ENCODE results near the gene DSCAM. TPM values are rescaled to one million over a fixed set of nuclear protein-coding genes. Genes with fewer than 3 reads are reported as not detected.

The DSCAM gene
- polyA plus RNA-seq, 1 donor = 0.85 TPM

DNA sequence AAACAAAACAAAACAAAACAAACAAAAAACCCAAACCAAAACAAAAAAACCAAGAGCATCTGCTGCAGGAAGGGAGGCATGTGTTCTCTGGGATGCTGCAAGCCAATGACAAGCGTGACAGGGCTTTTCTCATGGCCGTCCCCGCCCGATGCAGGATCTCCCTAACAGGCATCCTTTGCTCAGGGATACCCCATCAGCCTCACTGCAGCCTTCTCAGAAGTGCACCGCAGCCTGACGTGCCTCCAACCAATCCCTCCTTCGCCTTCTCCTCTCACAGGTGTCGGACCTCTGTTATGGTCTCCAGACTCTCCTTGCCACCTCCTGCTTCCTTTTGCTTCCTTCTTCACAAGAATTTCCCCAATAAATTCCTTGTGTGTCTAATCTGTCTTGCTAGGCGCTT, 832.6 kb downstream of the DSCAM start:
- no peak for DNase-seq
- no peaks in the 10 kb centered on the region for H3K4me1 ChIP-seq (ENCODE audit: control insufficient read depth, insufficient read depth, low read length)
- no peak overlapping the region for H3K4me3 ChIP-seq (ENCODE audit: low read length)
- no peaks in the 10 kb centered on the region for H3K36me3 ChIP-seq (ENCODE audit: control insufficient read depth, insufficient read depth, low read length)
- no peak overlapping the region for H3K27ac ChIP-seq (ENCODE audit: low read length)
- no peaks in the 10 kb centered on the region for H3K9me3 ChIP-seq (ENCODE audit: control insufficient read depth, low read depth, low read length)
- H3K27me3 ChIP-seq (ENCODE audit: control insufficient read depth, insufficient read depth, low read length) = no peaks in the 10 kb centered on the region
- WGBS (ENCODE audit: insufficient coverage, low lambda C conversion rate) = 87% methylated on average over 4 of the region's 9 CpGs

DNA sequence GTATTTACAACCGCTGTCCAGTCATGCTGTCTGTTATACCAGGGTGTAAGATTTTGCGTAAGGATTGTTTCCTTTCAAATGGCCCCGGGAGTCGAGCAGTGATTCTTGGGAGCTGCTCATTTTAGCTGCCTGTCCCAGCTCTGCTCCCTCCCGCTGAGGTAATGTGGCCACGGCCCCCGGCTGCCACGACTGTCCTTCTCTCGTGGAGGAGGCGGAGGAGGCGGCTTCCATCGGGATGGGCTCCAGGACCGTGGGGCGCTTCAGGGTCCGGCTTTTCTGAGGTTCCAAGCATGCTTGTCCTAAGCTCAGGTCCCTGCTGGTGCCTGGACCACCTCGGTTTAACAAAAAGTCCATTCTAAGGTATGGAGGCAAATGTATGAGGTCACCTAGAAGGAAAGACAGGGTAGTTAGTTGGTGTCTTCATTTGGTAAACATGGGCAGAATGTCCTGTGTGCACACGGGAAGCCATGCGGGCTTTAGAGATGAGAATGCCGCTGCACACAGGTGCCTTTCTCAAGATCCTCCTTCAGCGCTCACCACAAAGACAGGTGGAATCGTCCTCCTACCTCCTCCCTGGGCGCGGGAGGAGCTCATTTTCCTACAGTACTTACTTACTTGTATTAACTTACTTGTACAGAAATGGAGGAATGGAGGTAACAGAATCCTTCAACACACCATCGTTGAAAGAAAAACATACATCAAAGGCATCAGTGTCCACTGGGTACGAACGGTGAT, 833.8 kb downstream of the DSCAM start:
- no peak for DNase-seq
- H3K4me3 ChIP-seq (ENCODE audit: low read length) = no peak overlapping the region

DNA sequence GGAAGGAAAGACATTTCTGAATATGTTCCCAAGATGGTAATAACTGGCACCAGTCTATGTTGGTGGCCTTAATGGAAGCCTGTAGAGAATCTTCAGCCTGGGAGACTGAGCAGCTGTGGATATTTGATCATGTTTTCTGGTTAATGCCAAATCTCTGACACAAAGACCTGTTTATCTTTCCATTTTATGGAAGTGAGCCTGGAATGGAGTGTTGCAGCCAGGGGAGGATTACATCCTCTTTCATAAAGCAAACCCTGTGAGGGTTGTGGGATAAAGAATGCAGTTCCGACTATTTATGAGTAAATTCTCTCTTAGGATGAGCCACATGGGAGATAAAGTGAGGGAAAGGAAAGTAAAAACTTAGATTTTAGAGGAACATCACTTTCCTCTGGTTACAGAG, 835.6 kb downstream of the DSCAM start:
- H3K27ac ChIP-seq (ENCODE audit: low read length) = no peak overlapping the region
- H3K27me3 ChIP-seq (ENCODE audit: control insufficient read depth, insufficient read depth, low read length) = no peaks in the 10 kb centered on the region
- no CpG with 5 or more reads among the region's 1 CpG for WGBS (ENCODE audit: insufficient coverage, low lambda C conversion rate)
- DNase-seq = no peak
- H3K4me3 ChIP-seq (ENCODE audit: low read length) = no peak overlapping the region
- H3K9me3 ChIP-seq (ENCODE audit: control insufficient read depth, low read depth, low read length) = no peaks in the 10 kb centered on the region
- no peaks in the 10 kb centered on the region for H3K36me3 ChIP-seq (ENCODE audit: control insufficient read depth, insufficient read depth, low read length)
- H3K4me1 ChIP-seq (ENCODE audit: control insufficient read depth, insufficient read depth, low read length) = no peaks in the 10 kb centered on the region

More for the DNA sequence above, 833.8 kb downstream of the DSCAM start:
- WGBS (ENCODE audit: insufficient coverage, low lambda C conversion rate) = no CpG with 5 or more reads among the region's 26 CpGs
- Histone ChIP-seq H3K27ac (ENCODE audit: low read length) (no peak overlapping the region), H3K36me3 (ENCODE audit: control insufficient read depth, insufficient read depth, low read length) (no peaks in the 10 kb centered on the region), H3K27me3 (ENCODE audit: control insufficient read depth, insufficient read depth, low read length) (no peaks in the 10 kb centered on the region), H3K9me3 (ENCODE audit: control insufficient read depth, low read depth, low read length) (no peaks in the 10 kb centered on the region), H3K4me1 (ENCODE audit: control insufficient read depth, insufficient read depth, low read length) (no peaks in the 10 kb centered on the region)

DNA sequence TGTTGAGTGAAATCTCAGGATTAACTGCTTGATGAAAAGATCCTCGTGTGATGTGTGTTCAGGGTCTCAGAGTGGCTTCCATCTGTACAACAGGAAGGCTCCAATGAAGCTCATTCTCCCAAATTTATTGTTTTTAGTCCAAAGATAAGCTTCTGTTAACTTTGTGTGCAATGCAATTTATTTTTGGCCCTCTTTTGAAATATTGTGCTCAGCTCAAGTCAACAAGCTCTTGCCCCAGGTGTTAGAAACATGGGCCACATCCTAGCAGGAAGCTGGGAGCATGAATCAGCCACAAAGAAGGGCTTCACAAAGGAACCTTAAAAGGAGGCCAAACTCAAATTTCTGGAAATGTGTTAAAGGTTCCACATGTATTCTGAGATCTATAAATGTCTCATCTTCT, 844.0 kb downstream of the DSCAM start:
- H3K36me3 ChIP-seq (ENCODE audit: control insufficient read depth, insufficient read depth, low read length) = no peaks in the 10 kb centered on the region
- DNase-seq = no peak
- no peaks in the 10 kb centered on the region for H3K27me3 ChIP-seq (ENCODE audit: control insufficient read depth, insufficient read depth, low read length)
- no peaks in the 10 kb centered on the region for H3K4me1 ChIP-seq (ENCODE audit: control insufficient read depth, insufficient read depth, low read length)
- WGBS (ENCODE audit: insufficient coverage, low lambda C conversion rate) = no CpG with 5 or more reads among the region's 1 CpG
- no peak overlapping the region for H3K4me3 ChIP-seq (ENCODE audit: low read length)
- H3K9me3 ChIP-seq (ENCODE audit: control insufficient read depth, low read depth, low read length) = no peaks in the 10 kb centered on the region
- H3K27ac ChIP-seq (ENCODE audit: low read length) = no peak overlapping the region

DNA sequence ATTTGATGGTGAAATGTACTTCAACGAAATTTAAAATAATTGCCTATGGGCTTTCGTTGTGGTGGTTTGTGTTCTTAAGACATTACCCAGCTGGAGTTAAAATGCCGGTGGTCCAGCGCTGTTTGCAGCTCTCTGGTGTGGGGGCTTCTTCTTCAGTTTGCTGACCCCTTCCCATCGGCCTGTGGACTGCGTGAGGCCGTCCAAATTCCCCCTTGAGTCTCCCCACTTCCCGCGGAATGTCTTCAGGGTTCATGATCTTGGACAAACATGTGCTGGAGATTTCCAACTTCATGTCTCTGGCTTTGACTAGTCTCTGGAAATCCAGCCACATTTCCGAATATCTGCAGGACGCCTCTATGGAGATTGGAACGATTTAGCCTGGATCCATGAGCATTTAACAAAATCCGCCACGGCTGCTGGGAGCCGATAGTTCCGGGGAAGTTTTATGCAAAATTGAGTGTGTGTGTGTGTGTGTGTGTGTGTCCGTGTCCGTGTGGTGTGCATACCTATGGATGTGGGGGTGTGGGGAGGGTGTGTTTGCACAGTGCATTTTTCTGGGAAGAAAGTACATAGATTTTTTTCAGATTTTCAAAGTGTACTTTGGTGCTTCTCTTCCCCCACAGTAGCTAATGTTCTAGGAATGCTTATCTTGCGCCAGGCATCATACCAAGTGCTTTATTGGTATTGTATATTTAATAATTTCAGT, 862.5 kb downstream of the DSCAM start:
- Histone ChIP-seq H3K27me3 (ENCODE audit: control insufficient read depth, insufficient read depth, low read length) (no peaks in the 10 kb centered on the region), H3K4me3 (ENCODE audit: low read length) (no peak overlapping the region), H3K27ac (ENCODE audit: low read length) (no peak overlapping the region), H3K36me3 (ENCODE audit: control insufficient read depth, insufficient read depth, low read length) (no peaks in the 10 kb centered on the region), H3K9me3 (ENCODE audit: control insufficient read depth, low read depth, low read length) (no peaks in the 10 kb centered on the region), H3K4me1 (ENCODE audit: control insufficient read depth, insufficient read depth, low read length) (no peaks in the 10 kb centered on the region)
- WGBS (ENCODE audit: insufficient coverage, low lambda C conversion rate) = 100% methylated on average over 1 of the region's 19 CpGs
- DNase-seq = peak in 1 of 2 donors; percentile 7

DNA sequence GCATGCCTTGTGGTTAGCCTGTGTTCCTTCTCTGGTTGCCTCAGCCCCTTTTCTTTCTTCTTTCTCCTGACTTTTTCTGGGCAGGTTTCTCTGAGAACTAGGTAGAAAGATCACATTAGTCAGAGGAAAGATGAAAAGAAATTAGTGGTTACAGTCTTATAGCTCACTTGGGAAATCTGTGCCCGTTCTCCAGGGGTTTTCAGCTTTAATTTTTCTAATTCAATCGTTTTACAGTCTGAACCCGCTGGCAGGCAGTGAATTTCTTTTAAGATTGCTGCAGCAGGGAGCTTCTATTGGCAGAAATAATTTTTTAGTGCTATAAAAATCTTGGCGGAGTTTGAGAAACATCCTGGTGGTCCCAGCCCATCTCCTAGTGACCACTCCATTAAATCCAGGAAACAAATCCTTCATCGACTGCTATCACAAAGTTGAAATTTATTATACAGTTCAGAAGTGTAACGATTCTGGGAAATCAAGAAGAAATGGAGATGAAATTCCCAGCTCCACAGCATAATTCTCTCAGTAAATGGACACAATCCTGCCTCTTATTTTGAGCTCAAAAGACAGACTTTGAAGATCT, 866.6 kb downstream of the DSCAM start:
- no peaks in the 10 kb centered on the region for H3K36me3 ChIP-seq (ENCODE audit: control insufficient read depth, insufficient read depth, low read length)
- no peaks in the 10 kb centered on the region for H3K4me1 ChIP-seq (ENCODE audit: control insufficient read depth, insufficient read depth, low read length)
- WGBS (ENCODE audit: insufficient coverage, low lambda C conversion rate) = no CpG with 5 or more reads among the region's 6 CpGs
- no peak overlapping the region for H3K27ac ChIP-seq (ENCODE audit: low read length)
- H3K27me3 ChIP-seq (ENCODE audit: control insufficient read depth, insufficient read depth, low read length) = no peaks in the 10 kb centered on the region
- no peak for DNase-seq
- H3K9me3 ChIP-seq (ENCODE audit: control insufficient read depth, low read depth, low read length) = no peaks in the 10 kb centered on the region
- no peak overlapping the region for H3K4me3 ChIP-seq (ENCODE audit: low read length)

DNA sequence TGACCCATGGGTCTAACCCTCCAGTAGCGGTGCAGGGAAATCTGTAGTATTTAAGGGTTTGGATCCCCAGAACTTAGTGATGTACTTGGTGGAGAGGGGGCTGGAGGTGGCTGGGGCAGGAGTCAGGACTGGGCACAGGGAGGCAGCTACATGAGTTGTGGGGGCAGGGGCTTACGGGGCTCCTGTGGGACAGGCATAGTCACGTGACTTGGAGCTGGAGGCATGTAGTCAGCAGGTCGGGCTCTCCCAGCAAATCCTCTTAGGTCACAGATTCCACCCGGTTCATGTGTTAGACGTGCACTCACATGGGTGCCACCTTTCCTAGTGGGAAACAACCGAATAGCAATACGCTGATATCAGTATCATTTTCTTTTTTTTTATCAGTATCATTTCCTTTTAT, 867.6 kb downstream of the DSCAM start:
- WGBS (ENCODE audit: insufficient coverage, low lambda C conversion rate) = 94% methylated on average over 2 of the region's 8 CpGs
- Histone ChIP-seq H3K4me1 (ENCODE audit: control insufficient read depth, insufficient read depth, low read length) (no peaks in the 10 kb centered on the region), H3K36me3 (ENCODE audit: control insufficient read depth, insufficient read depth, low read length) (no peaks in the 10 kb centered on the region), H3K4me3 (ENCODE audit: low read length) (no peak overlapping the region), H3K9me3 (ENCODE audit: control insufficient read depth, low read depth, low read length) (no peaks in the 10 kb centered on the region), H3K27me3 (ENCODE audit: control insufficient read depth, insufficient read depth, low read length) (no peaks in the 10 kb centered on the region), H3K27ac (ENCODE audit: low read length) (no peak overlapping the region)
- DNase-seq = no peak

DNA sequence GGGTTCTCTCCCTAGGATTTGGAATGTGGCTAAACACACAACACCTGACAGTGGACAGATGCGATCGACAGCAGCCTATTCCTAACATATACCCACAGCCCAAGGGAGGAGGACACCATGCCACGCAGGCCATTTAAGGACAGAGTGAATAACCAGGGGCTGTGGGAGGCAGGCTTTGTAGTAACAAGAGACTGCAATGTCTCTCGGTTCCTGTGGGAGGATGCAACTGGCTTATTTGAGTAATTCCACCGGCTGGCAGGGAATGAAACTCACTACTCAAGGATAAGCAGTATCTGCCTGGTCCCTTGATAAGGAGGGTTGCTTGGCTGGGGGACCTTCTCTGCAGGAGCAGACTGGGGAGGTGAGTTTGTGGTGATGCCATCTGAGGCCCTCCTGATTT, 870.2 kb downstream of the DSCAM start:
- no peaks in the 10 kb centered on the region for H3K4me1 ChIP-seq (ENCODE audit: control insufficient read depth, insufficient read depth, low read length)
- H3K36me3 ChIP-seq (ENCODE audit: control insufficient read depth, insufficient read depth, low read length) = no peaks in the 10 kb centered on the region
- H3K9me3 ChIP-seq (ENCODE audit: control insufficient read depth, low read depth, low read length) = no peaks in the 10 kb centered on the region
- WGBS (ENCODE audit: insufficient coverage, low lambda C conversion rate) = no CpG with 5 or more reads among the region's 5 CpGs
- H3K27me3 ChIP-seq (ENCODE audit: control insufficient read depth, insufficient read depth, low read length) = no peaks in the 10 kb centered on the region
- H3K4me3 ChIP-seq (ENCODE audit: low read length) = no peak overlapping the region
- DNase-seq = no peak
- no peak overlapping the region for H3K27ac ChIP-seq (ENCODE audit: low read length)

DNA sequence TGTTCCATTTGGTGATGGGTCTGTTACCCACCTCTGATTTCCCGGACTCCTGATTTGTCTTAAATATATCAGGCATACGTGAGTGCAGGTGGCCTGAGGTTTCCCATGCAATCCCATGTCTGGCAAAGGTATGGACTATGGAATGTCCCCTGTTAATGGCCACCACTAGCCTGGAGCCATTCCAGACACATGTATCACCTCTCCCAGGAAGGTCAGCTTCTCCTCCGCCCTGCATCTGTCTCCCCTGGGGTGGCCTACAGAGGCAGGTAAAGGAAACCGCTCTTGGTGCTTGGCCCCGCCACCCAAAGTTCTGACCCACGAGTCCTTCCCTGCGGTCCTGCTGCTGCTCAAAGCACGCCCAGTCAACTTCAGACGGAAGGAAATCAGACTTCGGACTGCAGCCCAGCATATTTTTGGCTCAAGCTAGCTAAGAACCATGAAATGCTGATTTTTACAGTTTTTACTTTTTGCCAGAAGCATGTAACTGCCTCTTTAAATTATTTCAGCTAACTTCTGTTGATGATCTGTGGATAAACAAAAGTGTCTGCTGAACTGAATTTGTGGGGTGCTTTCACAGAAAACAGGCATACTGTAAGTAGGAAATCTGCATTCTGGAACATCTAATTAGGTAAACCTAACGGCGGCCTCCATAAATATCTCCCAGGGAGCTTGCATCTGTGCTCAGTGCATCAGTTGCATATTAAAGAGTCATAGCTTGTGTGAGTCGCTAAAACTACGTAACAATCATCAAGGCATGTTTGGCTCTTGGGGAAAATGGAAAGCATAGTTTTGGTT, 873.8 kb downstream of the DSCAM start:
- no peak overlapping the region for H3K4me3 ChIP-seq (ENCODE audit: low read length)
- no peaks in the 10 kb centered on the region for H3K4me1 ChIP-seq (ENCODE audit: control insufficient read depth, insufficient read depth, low read length)
- DNase-seq = no peak
- WGBS (ENCODE audit: insufficient coverage, low lambda C conversion rate) = no CpG with 5 or more reads among the region's 14 CpGs
- H3K36me3 ChIP-seq (ENCODE audit: control insufficient read depth, insufficient read depth, low read length) = no peaks in the 10 kb centered on the region
- no peaks in the 10 kb centered on the region for H3K27me3 ChIP-seq (ENCODE audit: control insufficient read depth, insufficient read depth, low read length)
- H3K27ac ChIP-seq (ENCODE audit: low read length) = no peak overlapping the region
- no peaks in the 10 kb centered on the region for H3K9me3 ChIP-seq (ENCODE audit: control insufficient read depth, low read depth, low read length)

DNA sequence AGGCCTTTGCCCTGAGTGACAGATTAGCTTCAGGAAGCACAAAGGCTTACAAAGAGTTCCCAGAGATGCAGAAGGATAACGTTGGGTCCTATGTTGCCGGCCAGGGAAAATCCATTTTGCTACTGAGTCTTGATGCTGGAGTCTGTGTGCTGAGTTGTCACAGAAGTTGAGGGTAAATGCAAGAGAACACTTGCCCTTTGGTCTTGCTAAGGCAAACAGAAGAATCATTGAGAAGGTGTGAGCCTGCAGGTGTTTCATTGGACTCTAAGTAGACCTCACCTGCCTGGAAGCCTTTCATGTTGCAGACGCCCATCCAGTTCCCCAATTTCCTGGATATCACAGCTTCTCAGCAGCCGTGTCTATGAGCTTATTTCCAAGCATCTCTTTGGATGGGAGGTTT, 874.5 kb downstream of the DSCAM start:
- H3K9me3 ChIP-seq (ENCODE audit: control insufficient read depth, low read depth, low read length) = no peaks in the 10 kb centered on the region
- no CpG with 5 or more reads among the region's 4 CpGs for WGBS (ENCODE audit: insufficient coverage, low lambda C conversion rate)
- no peaks in the 10 kb centered on the region for H3K4me1 ChIP-seq (ENCODE audit: control insufficient read depth, insufficient read depth, low read length)
- no peaks in the 10 kb centered on the region for H3K27me3 ChIP-seq (ENCODE audit: control insufficient read depth, insufficient read depth, low read length)
- no peaks in the 10 kb centered on the region for H3K36me3 ChIP-seq (ENCODE audit: control insufficient read depth, insufficient read depth, low read length)
- no peak overlapping the region for H3K4me3 ChIP-seq (ENCODE audit: low read length)
- DNase-seq = peak in 1 of 2 donors; percentile 5
- no peak overlapping the region for H3K27ac ChIP-seq (ENCODE audit: low read length)

Measured in large intestine (tissue), 3 donors.